Stimulated activated CD8-positive, alpha-beta memory T cell treated with anti-CD3 and anti-CD28 coated beads, Interleukin-7, amount 100 ng/mL, for 4 hours (primary cell): ENCODE results near the gene DCUN1D2.

ENCODE experiments used
- DNase-seq, 2 donors: peaks; one replicate each; pipeline ENCODE4 v3.0.0-alpha.2; 2020; ENCODE audit warnings: low read depth in 2 of 2

DCUN1D2 gene

DNA sequence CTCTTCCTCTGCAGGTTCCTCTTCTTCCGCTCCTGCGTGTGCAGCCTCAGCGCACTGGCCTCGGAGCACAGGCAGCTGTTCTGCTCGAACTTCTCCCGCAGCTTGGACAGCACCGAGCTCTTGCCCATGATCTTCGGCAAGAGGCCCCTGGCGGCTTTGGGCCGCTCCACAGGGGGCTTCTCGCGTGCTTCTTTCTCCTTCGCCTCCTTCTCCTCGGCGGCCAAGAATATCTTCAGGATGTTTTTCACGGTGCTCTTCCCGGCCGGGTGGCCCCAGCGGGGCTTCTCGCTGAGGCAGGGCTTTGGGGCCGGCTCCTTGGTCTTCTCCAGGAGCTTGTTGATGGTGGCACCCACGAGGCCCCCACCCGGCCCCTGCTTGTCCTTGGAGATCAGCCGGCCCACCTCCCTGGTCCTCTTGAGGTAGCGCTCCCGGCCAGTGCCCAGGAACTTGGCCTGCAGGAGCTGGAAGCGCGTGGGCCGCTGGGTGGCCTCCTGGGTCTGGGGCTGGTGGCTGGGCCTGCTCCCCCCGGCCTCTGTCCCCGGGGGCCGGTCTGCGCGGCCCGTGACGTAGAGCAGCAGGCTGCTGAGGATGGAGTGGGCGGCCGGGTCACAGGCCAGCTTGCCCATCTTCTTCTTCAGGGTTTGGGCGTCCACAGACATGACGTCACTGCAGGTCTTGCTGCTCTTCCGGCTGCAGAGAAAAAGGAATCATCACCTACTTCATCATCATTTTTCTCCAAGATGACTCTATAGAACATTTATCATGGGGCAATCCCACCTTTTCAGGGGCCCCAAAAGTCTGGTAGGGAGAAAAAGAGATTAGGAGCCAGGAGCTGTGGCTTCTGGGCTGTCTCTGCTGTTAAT is 82.7 kb downstream of the DCUN1D2 start:
- no peak for DNase-seq

DNA sequence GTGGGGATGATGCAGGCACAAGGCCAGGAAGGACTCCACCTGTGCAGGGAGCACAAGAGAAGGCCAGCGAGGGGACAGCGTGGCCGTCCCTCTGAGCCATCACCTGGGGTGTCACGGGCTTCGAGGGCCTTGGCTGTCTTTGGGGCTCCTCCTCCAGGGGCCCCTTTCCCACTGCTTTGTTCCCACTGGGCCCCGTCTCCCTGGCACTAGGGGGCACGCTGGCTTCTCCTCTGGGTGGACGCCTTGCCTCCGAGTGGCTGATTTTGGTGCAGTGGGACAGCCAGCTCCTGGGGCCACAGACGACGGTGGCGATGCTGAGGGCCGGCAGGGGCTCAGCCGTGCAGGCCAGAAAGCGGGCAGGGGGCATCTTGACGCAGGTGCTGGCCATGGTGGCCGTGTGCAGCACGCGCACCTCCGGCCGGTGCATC is 83.4 kb downstream of the DCUN1D2 start:
- DNase-seq, result no peak

DNA sequence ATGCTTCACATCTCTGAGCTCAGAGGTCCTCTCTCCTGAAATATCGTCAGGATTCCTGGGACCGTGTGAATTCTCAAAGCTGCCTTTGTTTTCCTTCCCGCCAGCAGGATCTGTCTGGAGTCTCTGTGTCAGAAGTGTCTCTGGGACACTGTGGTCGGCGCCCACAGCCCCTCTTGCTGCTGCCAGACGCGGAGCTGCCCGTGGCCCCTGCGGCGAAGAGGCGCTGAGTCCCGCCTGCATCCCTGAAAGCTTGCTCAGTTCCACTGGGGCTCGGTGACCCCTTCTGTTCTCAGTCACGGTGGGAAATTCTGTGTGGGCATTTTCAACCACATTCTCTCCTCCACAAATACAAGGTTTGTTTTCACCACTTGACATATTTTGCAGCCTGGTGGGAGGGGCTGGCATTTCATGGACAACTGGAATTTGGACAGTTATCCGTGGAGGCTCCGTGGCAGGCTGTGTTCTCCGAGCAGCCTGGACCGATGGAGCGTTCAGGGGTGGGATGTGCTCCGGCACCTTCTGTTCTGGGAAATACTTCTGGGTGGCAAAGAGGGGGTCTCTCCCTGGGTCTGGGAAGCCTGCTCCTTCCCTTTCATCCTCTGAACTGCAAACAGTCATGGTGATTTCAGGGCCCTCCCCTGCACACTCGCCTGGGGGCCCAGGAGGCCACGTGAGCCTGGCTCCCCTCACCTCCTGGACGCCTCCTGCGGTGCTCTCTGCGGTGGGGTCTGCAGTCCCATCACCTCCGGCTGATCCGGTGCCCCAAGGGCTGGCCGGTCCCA is 84.0 kb downstream of the DCUN1D2 start:
- DNase-seq, result no peak
